Heart left ventricle (tissue), 13 donors: Measurements from ENCODE around the gene RHCG.

Experiments used
- POLR2A ChIP-seq, 2 donors: fragments of 450-650 bp; IDR thresholded peaks; one replicate each; pipeline ENCODE4 v1.6.1; 2017; ENCODE audit warnings: antibody characterized with exemption in 2 of 2, mild to moderate bottlenecking in 2 of 2, moderate library complexity in 2 of 2
- TF ChIP-seq, protein P1 (sequence below), 12 donors: fragments of 200-600 bp; sonication (generic) in 4 of 12; IDR thresholded peaks; one replicate each; pipeline versions ENCODE4 v1.5.0 to v1.8.0; 2018 to 2022; ENCODE audit warnings: antibody characterized with exemption in 12 of 12, mild to moderate bottlenecking in 5 of 12
- donor health status: ischemic (EF 13 %, LVEDD 7.1; RV severe dilation, severe dysfunction).
- donor health status: DM: no; HTN: yes; CAD: no.
- donor health status: DM: no; HTN: no; CAD: no.
- donor health status: ischemic (EF 25% LVEDD 6.9; RV normal size, moderate dysfunction).
- donor health status: ischemic (EF 25% LVEDD 5.7; RV mildly dilated, moderate dysfunction).
- donor health status: ischemic (EF 35%, LVEDD 5.7; RV mildly dilated, moderate dysfunction).
- donor health status: nonischemic (EF 11% LVEDD 7.7; RV severe dilation, severe dysfunction).
- donor health status: DM: yes; HTN: yes; CAD: no.
- donor health status: PGD.
- donor health status: ischemic (EF 29% LVEDD 5.4; RV normal size, mild dysfunction).
- donor health status: nonischemic (EF 23%, LVEDD 6.1; RV moderate dilation, normal function).

DNA sequence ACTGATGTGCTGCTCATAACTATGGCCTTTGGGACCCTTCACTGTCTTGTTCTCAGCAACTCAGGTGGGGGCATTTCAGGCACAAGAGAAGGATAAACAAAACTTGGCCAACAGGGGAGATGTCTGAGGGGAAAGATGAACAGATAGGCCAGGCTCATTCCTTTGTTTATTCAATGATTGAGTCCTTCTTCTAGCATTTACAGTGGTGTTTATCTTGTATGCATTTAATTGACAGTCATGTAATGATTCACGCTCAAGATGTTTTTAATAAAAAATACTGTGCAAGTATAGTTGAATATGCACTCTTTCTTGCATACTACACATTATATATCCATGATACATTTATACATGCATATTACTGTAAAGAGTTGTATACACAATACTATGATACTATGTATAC lies 44.5 kb downstream of the RHCG start:
- TF ChIP-seq POLR2A (IDR thresholded peaks at IDR 0.05): no peak
- TF ChIP-seq, protein P1, sequence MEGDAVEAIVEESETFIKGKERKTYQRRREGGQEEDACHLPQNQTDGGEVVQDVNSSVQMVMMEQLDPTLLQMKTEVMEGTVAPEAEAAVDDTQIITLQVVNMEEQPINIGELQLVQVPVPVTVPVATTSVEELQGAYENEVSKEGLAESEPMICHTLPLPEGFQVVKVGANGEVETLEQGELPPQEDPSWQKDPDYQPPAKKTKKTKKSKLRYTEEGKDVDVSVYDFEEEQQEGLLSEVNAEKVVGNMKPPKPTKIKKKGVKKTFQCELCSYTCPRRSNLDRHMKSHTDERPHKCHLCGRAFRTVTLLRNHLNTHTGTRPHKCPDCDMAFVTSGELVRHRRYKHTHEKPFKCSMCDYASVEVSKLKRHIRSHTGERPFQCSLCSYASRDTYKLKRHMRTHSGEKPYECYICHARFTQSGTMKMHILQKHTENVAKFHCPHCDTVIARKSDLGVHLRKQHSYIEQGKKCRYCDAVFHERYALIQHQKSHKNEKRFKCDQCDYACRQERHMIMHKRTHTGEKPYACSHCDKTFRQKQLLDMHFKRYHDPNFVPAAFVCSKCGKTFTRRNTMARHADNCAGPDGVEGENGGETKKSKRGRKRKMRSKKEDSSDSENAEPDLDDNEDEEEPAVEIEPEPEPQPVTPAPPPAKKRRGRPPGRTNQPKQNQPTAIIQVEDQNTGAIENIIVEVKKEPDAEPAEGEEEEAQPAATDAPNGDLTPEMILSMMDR (IDR thresholded peaks at IDR 0.05): no peak
